ENCODE measurements around the gene ELL. TPM values are rescaled to one million over a fixed set of nuclear protein-coding genes. Genes with fewer than 3 reads are reported as not detected.

Gene ELL
- total RNA-seq, 3 donors from 2014 or later (not counting 1 experiment from before 2014, with no cell fraction given): 61.1 to 64.3 (median 63.8) TPM

- intact Hi-C loops (cut with micrococcal nuclease): loop anchor here (5.0 kb wide), 1 partner anchor 311 kb away; the partner anchor contains the start of gene UPF1
- no peak for TF ChIP-seq CTCF (IDR thresholded peaks at IDR 0.05)
- Histone ChIP-seq H3K9me3 (ENCODE audit: control insufficient read depth, insufficient read depth, low read length) (no peaks in the 10 kb centered on the region), H3K4me1 (ENCODE audit: control insufficient read depth, insufficient read depth, low read length) (peaks cover 44% of the 10 kb centered on the region), H3K4me3 (ENCODE audit: low read length) (peak overlapping the region; percentile 96), H3K27ac (ENCODE audit: low read length) (peak overlapping the region; percentile 98), H3K27me3 (ENCODE audit: control insufficient read depth, insufficient read depth, low read length) (no peaks in the 10 kb centered on the region), H3K36me3 (ENCODE audit: control insufficient read depth, insufficient read depth, low read length) (no peaks in the 10 kb centered on the region)
- under 1% methylated on average over 39 of the region's 41 CpGs for WGBS (ENCODE audit: insufficient coverage)
- no peak for ATAC-seq
- Mint-ChIP-seq H3K27ac (peak overlapping the region; percentile 92 to 98), H3K9me3 (no peaks in the 10 kb centered on the region), H3K27me3 (ENCODE audit: low read depth in 2 of 2) (no peaks in the 10 kb centered on the region), H3K4me1 (peaks cover 30 to 32% of the 10 kb centered on the region in 2 donors), H3K4me3 (peak overlapping the region; percentile 91), H3K36me3 (no peaks in the 10 kb centered on the region)
- DNase-seq: peak; percentile 36 to 57
These were observed 800 bp downstream of the ELL start for GRCh38 chr19:18520848-18521691.

DNA sequence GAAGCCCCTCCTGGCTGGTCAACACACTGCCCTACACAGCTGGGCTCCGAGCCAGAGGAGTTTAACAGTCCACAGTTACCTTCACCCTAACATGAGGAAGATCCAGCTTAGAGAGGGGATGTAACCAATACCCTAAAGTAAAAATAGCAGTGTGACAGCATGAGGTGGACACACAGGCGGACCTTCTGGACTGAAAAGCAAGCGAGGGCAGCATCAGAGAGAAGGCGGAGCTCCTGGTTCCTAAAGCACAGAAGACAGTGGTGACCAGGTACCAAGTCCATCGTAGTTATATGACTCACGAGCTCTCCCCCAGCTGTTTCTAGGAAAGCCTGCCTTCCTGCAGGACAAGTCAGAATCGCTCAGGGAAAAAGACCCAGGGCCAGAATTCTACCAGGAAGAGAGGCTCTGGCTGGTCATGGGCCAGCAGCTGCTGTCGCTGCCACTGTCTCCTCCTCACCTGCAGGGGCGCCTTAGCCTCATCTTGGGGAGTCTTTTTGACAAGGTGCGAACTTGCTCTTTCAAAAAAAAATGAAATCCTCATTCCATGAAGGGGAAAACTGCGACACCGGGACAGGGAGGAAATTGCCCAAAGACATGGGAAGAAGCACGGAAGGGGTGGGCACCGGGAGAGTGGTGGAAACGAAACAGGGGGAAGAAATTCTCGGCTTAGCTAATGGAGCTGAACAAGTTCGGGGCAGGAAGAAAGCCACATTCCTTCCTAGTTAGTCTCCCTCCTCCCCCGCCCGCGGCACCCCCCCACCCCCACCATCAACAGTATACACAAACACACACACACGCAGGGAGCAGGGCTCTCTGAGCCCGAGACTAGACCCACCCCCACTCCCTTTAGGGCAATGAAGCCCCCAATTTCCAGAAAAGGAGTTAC, 1.7 kb downstream of the ELL start:
- intact Hi-C loops (cut with micrococcal nuclease): loop anchor here (5.0 kb wide), 1 partner anchor 312 kb away; the partner anchor contains the start of gene UPF1

GRCh38 chr19:18518639-18519038, 3.2 kb downstream of the ELL start:
- intact Hi-C loops (cut with micrococcal nuclease): no loop called here
- H3K36me3 Mint-ChIP-seq: no peaks in the 10 kb centered on the region

More for the DNA sequence above, 1.7 kb downstream of the ELL start:
- DNase-seq (peak; percentile 49 to 80), ATAC-seq (no peak)
- no peaks in the 10 kb centered on the region for H3K9me3 ChIP-seq (ENCODE audit: control insufficient read depth, insufficient read depth, low read length)
- no peaks in the 10 kb centered on the region for H3K36me3 ChIP-seq (ENCODE audit: control insufficient read depth, insufficient read depth, low read length)
- H3K4me3 ChIP-seq (ENCODE audit: low read length): peak overlapping the region; percentile 96
- TF ChIP-seq CTCF (IDR thresholded peaks at IDR 0.05): peak; percentile 66
- 22% methylated on average over 17 of the region's 22 CpGs for WGBS (ENCODE audit: insufficient coverage)
- peak overlapping the region; percentile 98 for H3K27ac ChIP-seq (ENCODE audit: low read length)
- Mint-ChIP-seq H3K4me1 (peaks cover 38 to 40% of the 10 kb centered on the region in 2 donors), H3K36me3 (no peaks in the 10 kb centered on the region), H3K27ac (peak overlapping the region; percentile 92 to 98), H3K9me3 (no peaks in the 10 kb centered on the region), H3K4me3 (peak overlapping the region; percentile 91), H3K27me3 (ENCODE audit: low read depth in 2 of 2) (no peaks in the 10 kb centered on the region)
- no peaks in the 10 kb centered on the region for H3K27me3 ChIP-seq (ENCODE audit: control insufficient read depth, insufficient read depth, low read length)
- peaks cover 53% of the 10 kb centered on the region for H3K4me1 ChIP-seq (ENCODE audit: control insufficient read depth, insufficient read depth, low read length)

More at GRCh38 chr19:18518639-18519038, 3.2 kb downstream of the ELL start:
- DNase-seq (no peak), ATAC-seq (no peak)
- Mint-ChIP-seq H3K27ac (no peak overlapping the region), H3K4me1 (peaks cover 47 to 51% of the 10 kb centered on the region in 2 donors), H3K4me3 (no peak overlapping the region), H3K27me3 (ENCODE audit: low read depth in 2 of 2) (no peaks in the 10 kb centered on the region), H3K9me3 (no peaks in the 10 kb centered on the region)
- no peaks in the 10 kb centered on the region for H3K9me3 ChIP-seq (ENCODE audit: control insufficient read depth, insufficient read depth, low read length)
- WGBS (ENCODE audit: insufficient coverage): 94% methylated on average over 9 of the region's 9 CpGs
- no peak overlapping the region for H3K4me3 ChIP-seq (ENCODE audit: low read length)
- no peaks in the 10 kb centered on the region for H3K36me3 ChIP-seq (ENCODE audit: control insufficient read depth, insufficient read depth, low read length)
- H3K4me1 ChIP-seq (ENCODE audit: control insufficient read depth, insufficient read depth, low read length): peaks cover 65% of the 10 kb centered on the region
- TF ChIP-seq CTCF (IDR thresholded peaks at IDR 0.05): no peak
- no peaks in the 10 kb centered on the region for H3K27me3 ChIP-seq (ENCODE audit: control insufficient read depth, insufficient read depth, low read length)
- no peak overlapping the region for H3K27ac ChIP-seq (ENCODE audit: low read length)

All from natural killer cell (primary cell).